Measurements from ENCODE around the gene CDH15. TPM values are rescaled to one million over a fixed set of nuclear protein-coding genes. Genes with fewer than 3 reads are reported as not detected.

Gene CDH15
- total and polyA plus RNA-seq, 9 of the 15 experiments (the other 6 are each of a cell fraction or from before 2014, with no cell fraction given), result 0.07 to 0.18 TPM; not detected in 7

DNA sequence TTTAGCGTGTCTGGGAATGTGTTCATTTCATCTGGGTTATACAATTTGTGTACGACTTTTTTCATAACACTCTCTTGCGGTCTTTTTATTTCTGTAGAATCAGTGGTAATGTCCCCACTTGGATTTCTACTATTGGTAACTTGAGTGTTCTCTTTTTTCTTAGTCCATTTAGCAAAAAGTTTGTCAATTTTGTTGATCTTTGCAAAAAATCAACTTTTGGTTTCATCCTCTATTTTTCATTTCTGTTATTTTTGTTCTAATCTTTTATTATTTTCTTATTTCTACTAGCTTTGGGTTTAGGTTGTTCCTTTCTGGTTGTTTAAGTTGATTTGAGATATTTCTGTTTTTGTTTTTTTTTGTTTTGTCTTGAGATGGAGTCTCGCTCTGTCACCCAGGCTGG, 36.4 kb downstream of the CDH15 start:
- no TSS peak for BruUV-seq (replicated peaks)
- intact Hi-C loops (cut with micrococcal nuclease), result no loop called here
- FAIRE-seq (no peak), ATAC-seq (no peak), DNase-seq (ENCODE audit: extremely low read depth in 1 of 4, low spot score in 3 of 4) (no peak)
- WGBS (ENCODE audit: insufficient coverage, low coverage, missing lambda C conversion rate), result 63% methylated on average over 4 of the region's 4 CpGs
- Histone ChIP-seq H3K27me3 (ENCODE audit: control insufficient read depth in 2 of 2, insufficient read depth in 2 of 2, low read length in 2 of 2) (peaks cover 23 to 27% of the 10 kb centered on the region in 2 experiments; a peak in 4 of 5 replicates), H3K4me1 (replicated peaks in 1 of 2; ENCODE audit: control insufficient read depth in 2 of 2, insufficient read depth in 2 of 2, low read length in 2 of 2) (peaks cover 0 to 4% of the 10 kb centered on the region in 2 experiments; a peak in 2 of 5 replicates), H3K36me3 (ENCODE audit: control insufficient read depth, insufficient read depth, low read length) (no peaks in the 10 kb centered on the region), H3K9ac (ENCODE audit: insufficient read depth in 1 of 2, low read depth in 2 of 2, low read length in 2 of 2) (no peak overlapping the region), H3K27ac (ENCODE audit: extremely low read depth, low read depth, low read length) (no peak overlapping the region), H3K4me3 (no peak overlapping the region), H4K20me1 (replicated peaks; ENCODE audit: control insufficient read depth, insufficient read depth, low read length) (no peaks in the 10 kb centered on the region; the same call in 1 of the 2 replicates), H2AFZ (ENCODE audit: low read depth, low read length) (no peak overlapping the region), H3K4me2 (ENCODE audit: insufficient read depth, low read length) (no peak overlapping the region), H3K9me3 (replicated peaks; ENCODE audit: control insufficient read depth, insufficient read depth, low read depth, low read length) (peaks cover 2% of the 10 kb centered on the region; the same call in 1 of the 2 replicates), H3K79me2 (ENCODE audit: control insufficient read depth, insufficient read depth, low read length) (no peaks in the 10 kb centered on the region), H3K9me1 (ENCODE audit: control insufficient read depth, insufficient read depth, low read length) (no peaks in the 10 kb centered on the region)
- TF ChIP-seq BRF2 (IDR thresholded peaks at IDR 0.05; ENCODE audit: borderline replicate concordance, insufficient read depth, insufficient read length) (no peak), C11orf30 (IDR thresholded peaks at IDR 0.05; ENCODE audit: low read depth) (peak; percentile 37; the same call in 1 of the 2 replicates), ZNF316 (IDR thresholded peaks at IDR 0.05) (peak; percentile 78), ETV5 (CRISPR knock-in tag; IDR thresholded peaks at IDR 0.05; ENCODE audit: low read depth) (no peak)
- in situ Hi-C loops (cut with MboI), result no loop called here
- POLR2A ChIA-PET, result no interaction called here
- CTCF ChIA-PET (ENCODE audit: low intra/inter-chr PET ratio), result no interaction called here

Measured in K562 (cell line).